ENCODE measurements around the gene C12orf42. TPM values are rescaled to one million over a fixed set of nuclear protein-coding genes. Genes with fewer than 3 reads are reported as not detected.

Gene C12orf42
- total and polyA plus RNA-seq, 7 donors: not detected

GRCh38 chr12:103423516-103423910, 72.3 kb downstream of the C12orf42 start:
- Histone ChIP-seq H3K4me1 (no peaks in the 10 kb centered on the region), H3K27me3 (ENCODE audit: insufficient read depth in 3 of 3, low read length in 2 of 3) (no peaks in the 10 kb centered on the region), H3K9me3 (no peaks in the 10 kb centered on the region), H3K4me3 (no peak overlapping the region), H3K27ac (no peak overlapping the region), H3K36me3 (ENCODE audit: insufficient read depth in 1 of 2, low read depth in 1 of 2) (no peaks in the 10 kb centered on the region)
- DNase-seq (no peak), ATAC-seq (no peak)
- no peak for TF ChIP-seq CTCF (IDR thresholded peaks at IDR 0.05)
- intact Hi-C loops (cut with DNase I): no loop called here
- WGBS, 3 donors: 20 to 30% (median 28%) methylated on average over 2 of the region's 2 CpGs

GRCh38 chr12:103422746-103423515, 72.8 kb downstream of the C12orf42 start:
- Histone ChIP-seq H3K36me3 (ENCODE audit: insufficient read depth in 1 of 2, low read depth in 1 of 2) (no peaks in the 10 kb centered on the region), H3K4me3 (no peak overlapping the region), H3K27me3 (ENCODE audit: insufficient read depth in 3 of 3, low read length in 2 of 3) (no peaks in the 10 kb centered on the region), H3K9me3 (no peaks in the 10 kb centered on the region), H3K4me1 (no peaks in the 10 kb centered on the region), H3K27ac (no peak overlapping the region)
- no peak for ATAC-seq
- 19 to 24% (median 24%) methylated on average over 4 of the region's 4 CpGs for WGBS, 3 donors
- intact Hi-C loops (cut with DNase I): no loop called here
- DNase-seq: no peak
- no peak for TF ChIP-seq CTCF (IDR thresholded peaks at IDR 0.05)

GRCh38 chr12:103422328-103422727, 73.4 kb downstream of the C12orf42 start:
- ATAC-seq (no peak), DNase-seq (no peak)
- TF ChIP-seq CTCF (IDR thresholded peaks at IDR 0.05): no peak
- Histone ChIP-seq H3K9me3 (no peaks in the 10 kb centered on the region), H3K4me3 (no peak overlapping the region), H3K4me1 (no peaks in the 10 kb centered on the region), H3K27ac (no peak overlapping the region), H3K36me3 (ENCODE audit: insufficient read depth in 1 of 2, low read depth in 1 of 2) (no peaks in the 10 kb centered on the region), H3K27me3 (ENCODE audit: insufficient read depth in 3 of 3, low read length in 2 of 3) (no peaks in the 10 kb centered on the region)
- WGBS, 3 donors: 53 to 60% (median 55%) methylated on average over 4 of the region's 4 CpGs
- intact Hi-C loops (cut with DNase I): no loop called here

GRCh38 chr12:103421402-103421801, 74.4 kb downstream of the C12orf42 start:
- WGBS, 3 donors: 83 to 89% (median 88%) methylated on average over 1 of the region's 1 CpG
- Histone ChIP-seq H3K9me3 (no peaks in the 10 kb centered on the region), H3K36me3 (ENCODE audit: insufficient read depth in 1 of 2, low read depth in 1 of 2) (no peaks in the 10 kb centered on the region), H3K27me3 (ENCODE audit: insufficient read depth in 3 of 3, low read length in 2 of 3) (no peaks in the 10 kb centered on the region), H3K4me1 (no peaks in the 10 kb centered on the region), H3K4me3 (no peak overlapping the region), H3K27ac (no peak overlapping the region)
- ATAC-seq (no peak), DNase-seq (no peak)
- TF ChIP-seq CTCF (IDR thresholded peaks at IDR 0.05): no peak
- intact Hi-C loops (cut with DNase I): no loop called here

- WGBS, 3 donors: 26 to 57% (median 30%) methylated on average over 2 of the region's 2 CpGs
- H3K27ac ChIP-seq: no peak overlapping the region
- ATAC-seq (no peak), DNase-seq (no peak)
- H3K9me3 ChIP-seq: peaks cover 3% of the 10 kb centered on the region
- H3K27me3 ChIP-seq (ENCODE audit: insufficient read depth in 3 of 3, low read length in 2 of 3): no peaks in the 10 kb centered on the region
- TF ChIP-seq CTCF (IDR thresholded peaks at IDR 0.05): no peak
- H3K4me1 ChIP-seq: no peaks in the 10 kb centered on the region
- H3K4me3 ChIP-seq: no peak overlapping the region
- intact Hi-C loops (cut with DNase I): no loop called here
- H3K36me3 ChIP-seq (ENCODE audit: insufficient read depth in 1 of 2, low read depth in 1 of 2): no peaks in the 10 kb centered on the region
Measured at GRCh38 chr12:103415681-103416080, 80.1 kb downstream of the C12orf42 start.

Measured in psoas muscle (tissue), 8 donors.